GM18868 (cell line): ENCODE data around the gene TMEM121B.

Experiments used
- ATAC-seq: cut with Tn5 transposase; IDR thresholded peaks from one replicate; pipeline ENCODE4 v1.9.1; 2021; ENCODE audit warnings: mild to moderate bottlenecking, moderate library complexity; ENCODE audit not compliant: unreplicated experiment

TMEM121B gene

DNA sequence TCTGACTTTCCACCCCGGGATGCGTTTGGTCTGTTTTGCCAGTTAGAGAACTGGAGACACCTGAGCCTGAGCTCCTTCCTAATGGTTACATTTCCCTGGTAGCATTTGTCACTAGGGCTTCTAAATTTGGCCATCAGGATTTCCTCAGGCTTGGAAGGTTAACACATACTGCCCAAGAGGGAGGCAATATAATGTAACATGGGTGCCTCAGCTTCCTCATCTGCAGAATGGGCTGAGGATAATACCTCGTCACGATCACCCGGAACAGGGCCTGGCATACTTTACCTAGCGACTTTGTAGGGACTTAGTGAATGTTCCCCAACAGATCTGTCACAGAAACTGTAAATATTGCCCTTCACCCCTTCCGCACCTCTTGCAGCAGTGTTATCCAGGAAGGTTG, 25.1 kb downstream of the TMEM121B start:
- ATAC-seq = no peak

DNA sequence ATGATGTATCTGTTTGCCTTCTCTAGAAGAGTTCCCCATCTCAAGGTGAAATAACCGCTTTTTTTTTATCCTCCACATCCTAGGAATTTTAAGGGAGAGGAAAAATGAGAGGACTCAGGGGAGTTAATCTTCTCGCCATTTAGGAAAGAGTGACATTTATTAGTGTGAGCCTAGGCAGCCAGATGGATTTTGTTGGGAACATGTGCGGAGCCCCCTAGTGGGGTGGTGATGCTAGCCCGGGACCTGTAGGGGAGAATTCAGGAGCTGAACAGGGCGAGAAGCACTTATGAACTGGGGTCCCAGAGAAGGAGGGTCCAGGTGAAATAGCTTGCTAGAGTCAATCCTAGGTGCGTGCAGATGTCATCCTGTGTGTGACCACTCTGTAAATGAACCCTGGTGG, 25.6 kb downstream of the TMEM121B start:
- no peak for ATAC-seq

DNA sequence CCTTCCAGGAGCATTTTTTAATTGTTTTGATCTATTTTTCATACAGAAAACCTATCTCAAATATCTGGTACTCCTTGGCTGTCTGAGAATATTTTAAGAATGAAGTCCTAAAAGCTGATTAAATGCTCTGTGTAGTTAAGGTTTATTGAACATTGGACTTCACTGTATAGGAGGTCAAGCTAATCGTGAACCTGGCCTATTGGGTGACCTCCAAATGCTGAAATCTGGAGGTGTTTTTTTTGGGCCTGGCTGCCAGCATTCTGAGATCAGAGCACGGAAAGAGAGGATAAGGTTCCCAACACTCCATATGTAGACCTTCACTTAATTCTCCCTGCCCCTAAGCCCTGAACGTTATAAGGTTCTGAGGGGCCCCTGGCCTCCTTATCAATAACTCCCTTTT, 28.1 kb downstream of the TMEM121B start:
- no peak for ATAC-seq

DNA sequence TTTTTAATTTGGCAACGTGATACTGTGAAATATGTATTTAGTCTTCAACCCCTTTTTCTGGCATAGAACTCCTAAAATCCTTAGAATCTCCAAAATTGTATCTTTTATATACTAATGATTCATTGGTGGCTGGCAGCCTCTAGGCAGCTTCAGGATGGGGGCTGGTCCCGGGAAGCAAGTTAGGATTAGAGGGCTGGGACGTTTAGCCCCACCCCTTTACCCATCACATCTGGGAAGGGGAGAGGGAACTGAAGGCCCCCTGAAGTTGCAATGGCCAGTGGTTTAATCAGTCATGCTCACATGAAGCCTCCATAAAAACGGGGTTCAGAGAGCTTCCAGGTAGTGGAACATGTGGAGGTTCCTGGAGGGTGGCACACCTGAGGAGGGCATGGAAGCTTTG, 29.3 kb downstream of the TMEM121B start:
- no peak for ATAC-seq

DNA sequence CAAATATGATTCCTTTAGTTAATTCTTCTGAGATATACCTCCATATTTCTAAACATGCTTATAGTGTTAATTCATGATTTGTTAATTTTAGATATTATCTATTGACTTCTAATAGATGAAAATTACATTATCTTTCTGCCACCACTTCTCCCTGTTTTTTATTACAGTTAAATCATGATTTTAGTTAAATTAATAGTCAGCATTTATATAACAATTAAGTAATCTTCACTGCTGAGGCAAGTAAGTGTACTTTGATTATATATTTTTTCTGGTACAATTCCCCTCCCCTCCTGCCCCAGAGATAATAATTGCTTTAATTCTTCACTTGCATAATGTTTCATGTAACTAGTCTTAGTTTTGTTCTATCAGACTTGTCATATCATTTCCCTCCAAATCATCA, 30.6 kb downstream of the TMEM121B start:
- no peak for ATAC-seq

DNA sequence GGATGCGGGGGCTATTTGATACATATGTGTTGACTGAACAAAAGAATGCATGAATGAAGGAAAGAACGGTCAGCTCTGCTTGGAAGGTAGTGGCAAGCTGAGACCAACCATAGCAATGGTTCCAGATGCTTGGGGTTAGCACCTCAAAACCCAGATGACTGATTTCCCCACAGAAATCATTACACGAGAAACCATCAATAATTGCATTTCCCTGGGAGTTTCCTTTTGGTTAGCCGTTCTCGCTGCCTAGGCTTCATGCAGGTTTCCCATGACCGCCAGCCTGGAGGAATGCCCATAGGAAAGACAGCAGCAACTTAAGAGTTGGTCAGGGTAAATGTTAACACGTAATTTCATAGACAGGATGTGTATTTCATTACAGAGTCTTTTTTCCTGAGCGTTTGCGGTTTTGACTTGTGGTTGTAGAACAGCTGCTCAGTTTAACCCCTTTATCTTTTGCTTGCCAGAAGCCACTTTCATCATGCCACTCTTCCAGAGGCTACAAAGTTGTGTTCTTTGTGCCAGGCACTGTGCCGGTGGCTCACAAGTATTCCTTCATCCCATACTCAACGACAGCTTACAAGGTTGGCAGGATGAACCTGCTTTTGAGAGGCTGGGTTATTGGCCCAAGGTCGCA, 33.5 kb downstream of the TMEM121B start:
- ATAC-seq = peak; percentile 35

DNA sequence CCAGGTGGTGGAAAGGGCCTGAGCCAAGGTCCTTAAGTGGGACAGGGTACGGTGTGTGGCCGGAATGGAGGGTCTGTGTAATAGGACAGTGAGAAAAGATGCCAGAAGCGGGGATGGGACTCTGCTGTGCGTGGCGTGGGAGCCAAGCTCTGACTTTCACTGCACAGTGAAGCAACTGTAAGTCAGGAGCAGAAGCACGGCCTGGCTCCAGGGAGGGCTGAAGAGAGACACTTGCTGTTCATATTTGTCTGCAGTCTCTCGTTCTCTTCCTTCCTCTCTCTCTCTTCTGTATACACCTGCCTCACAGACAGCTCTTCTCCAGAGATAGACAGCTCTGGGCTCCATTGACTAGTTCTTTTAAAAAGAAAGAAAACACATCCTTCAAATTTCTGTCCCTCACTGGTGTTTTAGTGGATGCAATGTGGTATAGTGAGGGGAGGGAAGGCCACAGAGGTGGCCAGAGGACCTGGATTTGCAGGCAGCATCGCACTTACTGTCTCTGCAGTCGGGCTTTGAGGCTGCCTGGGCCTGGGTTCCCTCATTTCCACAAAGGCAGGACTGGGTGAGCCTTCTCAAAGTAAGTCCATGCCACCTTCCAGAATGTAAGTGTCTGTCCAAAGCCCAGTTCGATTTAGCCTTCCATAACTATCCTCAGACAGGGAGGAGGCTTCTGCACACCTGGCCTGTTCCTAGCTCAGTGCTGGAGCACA, 34.2 kb downstream of the TMEM121B start:
- ATAC-seq = no peak

DNA sequence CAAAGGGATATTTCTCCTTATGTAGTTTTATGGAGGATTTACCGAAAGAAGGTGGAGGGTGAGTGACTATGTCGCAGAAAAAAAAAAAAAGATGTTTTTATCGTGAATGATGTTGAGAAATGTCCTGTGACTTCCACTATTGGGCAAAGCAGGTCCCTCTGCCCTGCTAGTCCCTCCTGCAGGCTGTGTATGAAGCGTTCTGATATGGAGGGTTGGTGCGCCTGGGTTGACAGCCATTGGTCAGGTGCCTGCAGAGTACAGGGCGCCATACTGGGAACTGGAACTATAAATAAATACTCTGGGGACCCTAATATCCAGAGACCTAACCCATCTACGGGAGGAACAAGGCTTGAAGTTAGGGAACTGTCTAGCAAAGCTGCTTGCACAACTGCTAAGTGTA, 34.9 kb downstream of the TMEM121B start:
- ATAC-seq = no peak

DNA sequence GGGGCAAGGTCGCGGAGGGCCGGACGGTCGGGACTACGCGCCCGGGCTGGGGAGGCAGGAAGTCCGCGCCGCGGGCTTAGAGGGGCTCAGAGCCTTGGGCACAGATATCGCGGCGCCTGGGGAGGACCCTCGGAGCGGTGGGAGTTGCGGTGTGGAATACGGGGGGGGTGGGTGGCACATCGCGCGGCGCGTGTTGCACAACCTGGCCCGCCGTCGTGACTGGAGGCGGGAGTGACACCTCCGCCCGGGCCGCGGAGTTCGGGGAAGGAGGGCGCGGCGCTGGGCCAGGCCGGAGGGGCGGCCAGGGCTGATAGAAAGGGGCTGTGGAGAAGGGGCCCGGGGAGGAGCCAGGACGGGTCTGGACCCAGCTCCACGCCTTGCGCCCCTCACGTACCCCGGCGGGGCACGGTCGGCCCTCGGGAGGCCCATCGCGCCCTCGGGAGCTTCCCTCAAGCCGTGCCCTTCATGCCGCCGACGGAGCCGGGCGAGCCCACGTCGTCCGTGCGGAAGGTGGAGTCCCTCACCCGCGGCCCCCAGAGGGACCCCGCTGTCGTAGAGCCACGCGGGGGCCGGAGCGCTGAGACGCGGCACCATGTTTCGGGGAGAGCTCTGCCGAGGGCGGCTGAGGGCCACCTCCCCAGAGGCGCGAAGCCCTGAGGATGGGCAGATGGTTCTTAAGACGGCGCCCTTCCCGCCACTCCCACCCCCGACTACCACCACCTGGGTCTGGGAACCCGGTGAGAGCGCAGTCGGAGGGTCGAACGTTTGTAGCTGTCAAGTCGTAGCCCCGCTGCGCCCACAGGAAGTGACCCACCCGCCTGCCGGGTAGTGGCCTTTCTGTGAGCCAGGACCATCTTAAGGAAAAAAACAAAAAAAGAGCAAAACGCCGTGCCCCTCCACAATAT, 35.6 kb downstream of the TMEM121B start:
- peak; percentile 2 for ATAC-seq

DNA sequence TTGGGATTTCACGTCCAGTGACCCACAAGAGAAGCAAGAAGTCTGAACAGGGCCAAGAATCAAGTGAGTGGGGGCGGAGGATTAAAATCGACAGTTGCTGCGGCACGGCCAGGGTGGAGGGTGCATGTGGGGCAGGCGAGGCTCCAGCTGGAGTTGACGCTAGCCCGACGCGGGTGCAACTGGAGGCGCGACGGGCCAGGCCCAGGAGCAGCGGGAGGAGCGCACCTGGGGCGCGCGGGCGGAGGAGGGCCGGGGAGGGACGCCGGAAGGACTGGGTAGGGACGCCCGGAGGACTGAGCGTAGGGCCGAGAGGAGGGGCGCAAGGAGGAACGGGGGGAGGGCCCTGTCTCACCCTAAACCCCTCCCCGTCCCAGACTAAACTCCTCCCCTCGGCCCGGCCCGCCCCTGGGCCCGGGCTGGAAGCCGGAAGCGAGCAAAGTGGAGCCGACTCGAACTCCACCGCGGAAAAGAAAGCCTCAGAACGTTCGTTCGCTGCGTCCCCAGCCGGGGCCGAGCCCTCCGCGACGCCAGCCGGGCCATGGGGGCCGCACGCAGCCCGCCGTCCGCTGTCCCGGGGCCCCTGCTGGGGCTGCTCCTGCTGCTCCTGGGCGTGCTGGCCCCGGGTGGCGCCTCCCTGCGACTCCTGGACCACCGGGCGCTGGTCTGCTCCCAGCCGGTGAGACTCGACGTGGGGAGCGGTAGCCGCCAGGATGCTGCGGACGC, 36.4 kb downstream of the TMEM121B start, which contains the start of gene IL17RA:
TSS of gene IL17RA (plus strand) at position 447 of the 723 bp plus-strand sequence. CDS start at position 539, 92 bp downstream.
- ATAC-seq = peak; percentile 94

DNA sequence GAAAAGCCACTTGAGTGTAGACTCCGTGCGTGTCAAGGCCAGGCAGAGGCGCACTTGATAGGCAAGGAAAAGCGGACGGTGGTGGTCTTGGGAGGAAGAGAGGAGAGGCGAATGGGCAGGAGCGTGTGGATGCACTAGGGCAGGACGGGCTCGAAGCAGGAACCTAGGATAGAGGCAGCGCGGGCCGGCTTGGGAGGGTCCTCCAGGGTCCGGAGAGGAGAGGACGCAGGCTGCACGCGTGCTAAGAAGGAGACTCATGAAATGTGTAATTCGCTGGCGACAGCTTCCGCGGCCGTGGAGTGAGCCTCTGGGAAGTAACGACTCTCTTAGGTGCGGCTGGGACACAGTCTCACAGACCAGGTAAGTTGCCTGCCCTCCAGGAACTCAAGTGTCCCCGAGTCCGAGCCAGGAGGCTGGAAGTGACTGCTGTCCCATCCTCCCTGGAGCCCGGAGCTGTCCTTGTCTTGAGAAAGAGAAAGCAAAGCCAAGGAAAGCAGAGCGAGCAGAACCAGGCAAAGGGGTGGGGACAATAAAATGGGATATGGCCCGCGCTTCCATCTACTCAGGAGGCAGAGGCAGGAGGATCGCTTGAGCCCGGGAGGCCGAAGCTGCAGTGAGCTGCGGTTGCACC, 37.2 kb downstream of the TMEM121B start:
- no peak for ATAC-seq

DNA sequence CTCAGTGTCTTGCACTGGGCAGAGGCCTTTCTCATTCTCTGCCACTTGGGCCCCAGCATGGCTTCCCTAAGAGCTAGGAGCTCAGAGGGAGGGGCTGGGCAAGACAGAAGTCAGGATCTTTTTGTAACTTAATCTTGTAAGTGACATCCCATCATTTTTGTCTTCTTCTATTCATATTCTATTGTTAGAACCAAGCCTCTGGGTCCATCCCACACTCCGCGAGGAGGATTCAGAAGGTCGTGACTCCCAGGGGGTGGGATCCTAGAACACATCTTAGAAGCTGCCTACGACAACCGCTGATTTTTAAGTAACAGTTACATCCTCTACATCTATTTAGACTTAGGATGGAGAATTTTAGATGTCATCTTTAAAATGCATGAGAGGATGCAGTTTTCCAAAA, 37.9 kb downstream of the TMEM121B start:
- ATAC-seq = no peak

DNA sequence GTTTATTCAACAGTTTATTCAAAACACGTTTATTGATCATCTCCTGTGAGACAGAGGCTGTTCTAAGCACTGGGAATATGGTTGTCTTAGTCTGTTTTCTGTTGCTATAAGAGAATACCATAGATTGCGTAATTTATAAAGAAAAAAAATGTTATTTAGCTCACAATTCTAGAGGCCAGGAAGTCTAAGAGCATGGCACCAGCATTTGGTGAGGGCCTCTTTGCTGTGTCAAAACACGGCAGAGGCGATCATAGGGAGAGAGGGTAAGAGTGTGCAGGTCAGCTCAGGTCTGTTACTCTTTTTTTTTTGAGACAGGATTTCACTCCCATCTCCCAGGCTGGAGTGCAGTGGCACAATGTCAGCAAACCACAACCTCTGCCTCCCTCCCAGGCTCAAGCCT, 41.6 kb downstream of the TMEM121B start:
- ATAC-seq = no peak

DNA sequence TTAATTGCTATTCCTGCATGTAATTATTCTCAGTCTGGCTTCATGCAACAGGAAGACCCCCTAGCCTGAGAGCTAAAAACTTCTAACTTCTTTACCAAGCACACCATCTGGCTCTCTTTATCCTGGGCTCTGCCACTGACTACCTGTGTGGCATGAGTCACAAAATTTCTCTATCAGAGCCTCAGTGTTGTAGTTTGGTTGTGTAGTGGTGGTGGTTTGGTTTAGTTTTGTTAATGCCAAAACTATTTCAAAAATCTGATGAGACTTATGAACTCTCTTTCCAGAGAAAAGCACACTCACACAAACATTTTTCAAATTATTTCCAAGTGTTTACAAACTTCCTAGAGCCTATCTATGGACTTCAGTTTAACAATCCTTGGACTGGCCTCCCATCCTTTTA, 43.9 kb downstream of the TMEM121B start:
- no peak for ATAC-seq

DNA sequence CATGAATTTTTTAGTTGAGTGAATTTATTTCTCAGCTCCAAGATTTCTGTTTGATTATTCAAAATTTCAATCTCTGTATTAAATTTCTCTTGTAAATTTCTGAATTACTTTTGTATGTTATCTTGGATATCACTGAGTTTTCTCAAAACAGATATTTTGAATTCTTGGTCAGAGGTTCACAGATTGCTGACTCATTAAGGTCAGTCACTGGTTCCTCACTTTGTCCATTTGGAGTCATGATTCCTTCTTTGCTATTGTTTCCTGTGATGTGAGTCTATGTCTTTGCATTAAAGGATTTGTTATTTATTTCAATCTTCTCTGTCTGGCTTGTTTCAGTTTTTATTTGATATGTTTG, 46.5 kb downstream of the TMEM121B start:
- ATAC-seq = no peak

DNA sequence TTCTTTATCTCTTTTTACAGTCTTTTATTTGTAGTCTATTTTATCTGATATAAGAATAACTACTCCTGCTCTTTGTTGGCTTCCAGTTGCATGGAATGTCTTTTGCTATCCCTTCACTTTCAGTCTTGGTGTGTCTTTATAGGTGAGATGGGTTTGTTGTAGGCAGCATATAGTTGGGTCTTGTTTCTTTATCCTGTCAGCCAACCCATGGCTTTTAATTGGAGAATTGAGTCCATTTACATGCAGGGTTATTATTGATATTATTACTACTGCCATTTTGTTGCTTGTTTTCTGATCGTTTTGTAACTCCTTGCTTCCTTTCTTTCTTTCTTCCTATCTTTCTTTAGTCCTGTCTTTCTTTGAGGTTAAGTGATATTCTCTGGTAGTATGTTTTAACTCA, 48.3 kb downstream of the TMEM121B start:
- ATAC-seq = no peak
